Hematopoietic multipotent progenitor cell treated with erythropoietin and hydrocortisone succinate and interleukin-3 and kit ligand, for 17 days (in vitro differentiated cells): ENCODE results near the gene RASAL3.

Source experiments
- DNase-seq: peaks from one replicate; pipeline ENCODE4 v3.0.0-alpha.2; 2015; ENCODE audit warnings: low spot score

Gene RASAL3

GRCh38 chr19:15448778-15449619 is 15.3 kb downstream of the RASAL3 start:
- no peak for DNase-seq

GRCh38 chr19:15448044-15448777 is 16.1 kb downstream of the RASAL3 start:
- DNase-seq, result no peak

GRCh38 chr19:15447057-15447456 is 17.3 kb downstream of the RASAL3 start:
- no peak for DNase-seq

GRCh38 chr19:15445807-15446376 is 18.5 kb downstream of the RASAL3 start:
- DNase-seq, result no peak

- no peak for DNase-seq
Observed at GRCh38 chr19:15445227-15445605, 19.1 kb downstream of the RASAL3 start.

DNA sequence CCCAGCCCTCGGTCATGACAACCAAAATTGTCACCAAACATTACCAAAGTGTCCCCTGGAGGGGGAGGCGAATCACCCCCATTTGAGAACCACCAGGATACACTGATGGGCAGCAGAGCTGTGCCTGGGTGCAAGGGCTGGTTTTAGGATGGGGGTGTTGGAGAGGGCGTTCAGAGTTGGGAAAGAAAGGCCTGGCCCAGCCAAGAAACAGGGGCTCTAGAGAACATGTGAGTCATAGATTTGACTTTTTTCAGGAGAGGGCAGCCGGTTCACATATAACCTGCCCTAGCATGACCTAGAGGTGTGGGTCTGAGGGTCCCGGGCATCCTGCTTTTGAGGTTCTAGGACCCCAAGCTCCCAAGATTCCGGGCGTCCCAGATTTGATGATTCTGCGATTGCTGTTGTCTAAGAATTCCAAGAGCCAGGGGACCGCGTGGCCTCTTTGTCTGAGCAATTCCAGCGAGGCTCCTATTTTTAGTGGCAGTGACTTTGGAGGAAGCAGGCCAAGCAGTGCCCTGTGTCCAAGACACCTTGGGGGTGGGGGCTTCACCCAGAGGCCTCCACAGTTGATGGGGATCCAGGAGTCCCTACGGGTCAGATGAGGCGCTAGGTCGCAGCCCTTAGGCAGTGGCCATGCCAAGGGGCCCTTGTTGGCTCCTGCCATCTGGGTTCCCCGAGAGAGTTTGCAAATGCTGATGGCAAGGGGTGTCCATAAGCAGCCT is 19.7 kb downstream of the RASAL3 start:
- DNase-seq, result no peak

- no peak for DNase-seq
Observed at GRCh38 chr19:15443838-15444237, 20.5 kb downstream of the RASAL3 start.

DNA sequence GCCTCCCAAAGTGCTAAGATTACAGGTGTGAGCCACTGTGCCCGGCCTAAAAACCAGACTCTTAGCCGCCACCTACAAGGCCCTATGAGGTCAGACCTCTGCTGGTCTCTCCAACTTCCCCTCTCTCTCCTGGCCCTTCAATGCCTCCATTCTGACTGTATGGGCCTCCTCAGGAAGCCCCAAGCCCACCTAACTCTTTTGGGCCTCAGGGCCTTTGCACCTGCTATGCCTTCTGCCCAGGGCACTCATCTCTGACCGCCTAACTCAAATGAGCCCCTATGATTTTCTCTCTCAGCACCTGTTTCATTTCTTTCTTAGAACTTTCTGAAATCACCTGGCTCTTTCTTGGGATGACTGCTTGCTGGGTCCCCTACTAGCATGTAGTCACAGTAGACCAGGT is 21.0 kb downstream of the RASAL3 start:
- DNase-seq, result no peak

DNA sequence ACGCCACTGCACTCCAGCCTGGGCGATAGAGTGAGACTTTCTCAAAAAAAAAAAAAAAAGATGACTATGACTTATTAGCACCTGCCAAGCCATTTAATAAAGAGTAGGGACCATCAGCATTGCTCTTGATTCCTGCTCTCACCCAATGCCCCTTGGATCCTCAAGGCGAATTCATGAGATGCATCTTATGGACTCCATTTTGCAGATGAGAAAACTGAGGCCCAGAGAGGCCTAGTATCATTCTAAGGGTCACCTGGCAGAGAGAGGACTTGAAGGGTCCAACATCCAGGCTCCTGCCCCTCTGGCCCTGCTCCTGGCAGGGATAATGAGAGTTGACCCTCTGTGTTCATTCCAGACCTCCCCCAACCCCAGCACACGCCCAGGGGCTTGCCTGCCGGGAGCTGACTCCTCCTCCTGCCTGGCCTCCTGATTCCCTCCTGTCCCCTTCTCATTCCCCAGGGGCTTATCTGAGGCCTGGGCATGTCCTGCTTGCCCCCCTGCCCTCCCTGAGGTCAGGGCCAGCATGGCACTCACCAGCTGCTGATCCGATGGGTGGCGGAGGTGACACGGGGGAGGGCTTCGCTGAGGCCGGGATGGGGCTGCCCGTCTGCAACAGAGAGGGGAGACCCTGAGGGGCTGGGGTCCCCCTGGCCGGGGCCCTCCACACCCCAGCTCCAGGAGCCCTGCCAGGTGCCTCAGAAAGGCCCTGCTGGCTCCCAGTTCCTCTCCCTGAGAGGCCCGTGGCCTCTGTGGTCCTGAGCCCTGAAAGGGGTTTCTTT is 22.0 kb downstream of the RASAL3 start:
- DNase-seq, result no peak

GRCh38 chr19:15441317-15441716 is 23.0 kb downstream of the RASAL3 start:
- DNase-seq, result no peak

DNA sequence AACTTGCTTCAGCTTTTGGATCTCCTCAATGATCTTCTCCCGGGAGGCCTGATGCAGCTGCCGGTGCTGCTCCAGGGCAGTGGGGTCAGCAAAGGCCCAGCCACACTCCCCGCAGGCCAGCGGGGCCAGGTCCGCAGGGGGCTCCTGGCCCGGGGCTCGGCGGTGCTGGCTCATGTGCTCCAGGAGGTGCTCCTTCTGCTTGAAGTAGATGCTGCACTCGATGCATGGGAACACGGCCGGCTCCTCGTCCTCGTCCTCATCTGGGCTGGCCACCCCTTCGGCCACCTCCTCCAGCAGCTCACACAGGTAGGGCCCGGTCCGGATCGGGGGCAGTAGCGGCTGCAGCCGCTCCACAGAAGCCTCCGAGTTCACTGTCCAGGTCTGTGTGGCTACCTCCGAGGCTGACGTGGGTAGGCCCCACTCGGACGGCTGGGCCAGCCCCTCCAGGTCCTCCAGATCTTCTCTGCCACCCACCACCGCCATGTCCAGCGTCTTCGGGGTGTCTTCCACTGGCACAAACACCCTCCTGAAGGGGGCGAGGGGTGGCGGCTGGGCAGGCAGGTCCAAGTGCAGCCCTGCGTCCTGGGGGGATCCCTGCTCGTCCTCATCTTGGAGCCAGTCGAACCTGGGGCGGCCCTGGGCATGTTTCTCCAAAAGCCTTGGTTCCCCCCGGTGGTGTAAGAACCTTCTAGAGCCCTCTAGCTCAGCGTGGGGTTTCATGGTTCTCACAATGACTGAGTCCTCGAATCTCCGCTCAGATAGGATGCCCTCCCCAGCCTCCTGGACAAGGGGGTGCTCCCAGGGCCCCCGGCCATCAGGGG is 24.3 kb downstream of the RASAL3 start:
- no peak for DNase-seq

- no peak for DNase-seq
Observed at GRCh38 chr19:15439078-15439799, 25.1 kb downstream of the RASAL3 start.

- DNase-seq, result no peak
Observed at GRCh38 chr19:15438577-15438976, 25.8 kb downstream of the RASAL3 start.

GRCh38 chr19:15438124-15438496 is 26.2 kb downstream of the RASAL3 start:
- DNase-seq, result no peak

GRCh38 chr19:15437355-15438123 is 26.8 kb downstream of the RASAL3 start:
- peak; percentile 25 for DNase-seq

DNA sequence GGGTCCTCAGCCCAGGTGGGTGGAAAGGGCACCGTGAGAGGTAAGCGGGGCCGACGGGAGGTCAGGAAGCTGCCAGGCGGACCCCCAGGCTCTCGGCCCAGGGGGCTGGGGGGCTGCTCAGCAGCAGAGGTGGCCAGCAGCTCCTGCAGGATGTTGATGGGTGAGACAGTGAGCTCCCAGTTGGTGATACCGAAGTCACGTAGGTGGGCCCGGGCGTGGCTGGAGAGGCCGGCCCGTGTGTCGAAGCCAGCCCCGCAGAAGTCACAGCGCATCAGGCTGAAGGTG is 27.6 kb downstream of the RASAL3 start:
- DNase-seq, result no peak

- no peak for DNase-seq
Observed at GRCh38 chr19:15436012-15436825, 28.1 kb downstream of the RASAL3 start.

DNA sequence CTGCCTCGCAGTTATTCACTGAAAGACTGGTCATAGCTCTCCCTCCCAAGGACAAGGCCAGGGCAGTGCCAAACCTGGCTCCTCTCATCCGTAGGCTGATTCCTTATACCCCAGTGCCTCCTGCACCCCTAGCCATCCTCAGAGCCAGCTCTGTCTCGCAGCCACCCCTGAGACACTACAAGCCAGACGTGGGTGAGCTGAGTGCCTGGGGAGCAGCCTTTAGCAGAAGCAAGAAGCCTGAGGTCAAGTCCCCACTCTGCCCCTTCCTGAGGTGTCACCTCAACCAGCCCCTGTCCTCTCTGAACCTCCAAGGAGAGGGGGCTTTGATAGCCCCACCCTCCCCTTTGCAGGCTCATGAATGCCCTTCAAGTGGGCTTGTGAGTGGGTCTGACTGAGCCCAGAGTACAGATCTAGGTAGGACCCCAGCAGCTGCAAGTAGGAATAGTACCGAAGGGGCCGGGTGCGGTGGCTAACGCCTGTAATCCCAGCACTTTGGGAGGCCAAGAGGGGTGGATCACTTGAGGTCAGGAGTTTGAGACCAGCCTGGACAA is 30.8 kb downstream of the RASAL3 start:
- no peak for DNase-seq
